PFSK-1 (cell line): ENCODE results near the gene RAPGEF2.

Source experiments
- FOXP2 ChIP-seq: optimal IDR thresholded peaks from 2 replicates; pipeline ENCODE3; 2011; ENCODE audit warnings: borderline replicate concordance, control low read depth, inconsistent platforms; ENCODE audit not compliant: insufficient read depth; ENCODE audit errors: extremely low read length, extremely low read depth
- POLR2AphosphoS5 ChIP-seq: IDR thresholded peaks from 2 replicates; pipeline ENCODE4 v1.6.1; 2012; ENCODE audit warnings: low read depth, mild to moderate bottlenecking, control low read depth, low read length, moderate library complexity
- SIN3A ChIP-seq: IDR thresholded peaks from 2 replicates; pipeline ENCODE4 v1.6.1; 2012; ENCODE audit warnings: mild to moderate bottlenecking, low read length, moderate library complexity, borderline replicate concordance; ENCODE audit not compliant: insufficient read depth
- TAF1 ChIP-seq: IDR thresholded peaks from 2 replicates; pipeline ENCODE4 v1.6.1; 2012; ENCODE audit warnings: low read length, control low read depth, borderline replicate concordance; ENCODE audit not compliant: insufficient read depth
- TF ChIP-seq, protein P1 (sequence below), 2 experiments: IDR thresholded peaks; 2 replicates each; pipeline versions ENCODE4 v1.6.1 to v1.8.0; 2011 to 2012; ENCODE audit warnings: low read depth in 2 of 2, low read length in 2 of 2, control low read depth in 1 of 2, inconsistent platforms in 1 of 2, mild to moderate bottlenecking in 1 of 2, moderate library complexity in 1 of 2; ENCODE audit not compliant: insufficient read depth in 1 of 2

Gene RAPGEF2

DNA sequence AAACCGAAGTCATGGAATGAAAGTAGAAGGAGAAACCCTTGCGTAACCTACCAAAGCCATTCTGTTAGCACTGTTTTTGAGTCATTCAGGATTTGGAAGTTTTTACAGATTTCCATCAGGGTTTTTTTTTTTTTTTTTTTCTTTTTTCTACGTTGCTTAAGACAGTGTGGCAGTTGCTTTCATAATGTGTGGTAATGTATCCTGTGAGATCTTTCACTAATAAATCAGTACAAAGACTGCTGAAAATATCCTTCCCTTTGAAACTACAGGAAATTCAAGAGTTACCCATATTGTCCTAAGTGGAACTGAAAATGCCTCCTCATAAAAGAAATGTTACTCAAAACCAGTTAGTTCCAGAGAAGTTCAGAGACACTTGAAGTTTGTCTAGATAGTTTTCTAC is 137.8 kb downstream of the RAPGEF2 start:
- no peak for TF ChIP-seq SIN3A

DNA sequence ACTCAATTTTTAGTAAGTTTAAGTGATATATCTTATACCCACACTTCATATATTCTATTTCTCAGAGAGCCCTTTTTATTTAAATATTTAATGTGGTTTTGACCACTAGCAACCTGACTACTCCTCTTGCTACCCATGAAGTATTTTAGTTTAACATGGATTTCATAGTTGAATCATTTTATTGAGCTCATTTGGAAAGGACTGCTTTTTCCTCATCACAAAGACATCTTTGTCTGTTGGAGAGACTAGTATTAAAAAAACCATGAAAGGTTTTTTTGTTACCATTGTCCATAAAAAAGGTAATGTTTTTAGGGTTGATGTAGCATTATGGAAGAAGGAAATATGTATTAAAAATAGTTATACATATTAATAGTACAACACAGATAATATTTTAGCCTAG is 139.5 kb downstream of the RAPGEF2 start:
- TF ChIP-seq, protein P1, sequence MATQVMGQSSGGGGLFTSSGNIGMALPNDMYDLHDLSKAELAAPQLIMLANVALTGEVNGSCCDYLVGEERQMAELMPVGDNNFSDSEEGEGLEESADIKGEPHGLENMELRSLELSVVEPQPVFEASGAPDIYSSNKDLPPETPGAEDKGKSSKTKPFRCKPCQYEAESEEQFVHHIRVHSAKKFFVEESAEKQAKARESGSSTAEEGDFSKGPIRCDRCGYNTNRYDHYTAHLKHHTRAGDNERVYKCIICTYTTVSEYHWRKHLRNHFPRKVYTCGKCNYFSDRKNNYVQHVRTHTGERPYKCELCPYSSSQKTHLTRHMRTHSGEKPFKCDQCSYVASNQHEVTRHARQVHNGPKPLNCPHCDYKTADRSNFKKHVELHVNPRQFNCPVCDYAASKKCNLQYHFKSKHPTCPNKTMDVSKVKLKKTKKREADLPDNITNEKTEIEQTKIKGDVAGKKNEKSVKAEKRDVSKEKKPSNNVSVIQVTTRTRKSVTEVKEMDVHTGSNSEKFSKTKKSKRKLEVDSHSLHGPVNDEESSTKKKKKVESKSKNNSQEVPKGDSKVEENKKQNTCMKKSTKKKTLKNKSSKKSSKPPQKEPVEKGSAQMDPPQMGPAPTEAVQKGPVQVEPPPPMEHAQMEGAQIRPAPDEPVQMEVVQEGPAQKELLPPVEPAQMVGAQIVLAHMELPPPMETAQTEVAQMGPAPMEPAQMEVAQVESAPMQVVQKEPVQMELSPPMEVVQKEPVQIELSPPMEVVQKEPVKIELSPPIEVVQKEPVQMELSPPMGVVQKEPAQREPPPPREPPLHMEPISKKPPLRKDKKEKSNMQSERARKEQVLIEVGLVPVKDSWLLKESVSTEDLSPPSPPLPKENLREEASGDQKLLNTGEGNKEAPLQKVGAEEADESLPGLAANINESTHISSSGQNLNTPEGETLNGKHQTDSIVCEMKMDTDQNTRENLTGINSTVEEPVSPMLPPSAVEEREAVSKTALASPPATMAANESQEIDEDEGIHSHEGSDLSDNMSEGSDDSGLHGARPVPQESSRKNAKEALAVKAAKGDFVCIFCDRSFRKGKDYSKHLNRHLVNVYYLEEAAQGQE (IDR thresholded peaks at IDR 0.05; ENCODE audit: insufficient read depth in 1 of 2, low read depth in 2 of 2, low read length in 2 of 2): no peak
- TF ChIP-seq FOXP2 (no peak), SIN3A (no peak), TAF1 (no peak), POLR2AphosphoS5 (no peak)

DNA sequence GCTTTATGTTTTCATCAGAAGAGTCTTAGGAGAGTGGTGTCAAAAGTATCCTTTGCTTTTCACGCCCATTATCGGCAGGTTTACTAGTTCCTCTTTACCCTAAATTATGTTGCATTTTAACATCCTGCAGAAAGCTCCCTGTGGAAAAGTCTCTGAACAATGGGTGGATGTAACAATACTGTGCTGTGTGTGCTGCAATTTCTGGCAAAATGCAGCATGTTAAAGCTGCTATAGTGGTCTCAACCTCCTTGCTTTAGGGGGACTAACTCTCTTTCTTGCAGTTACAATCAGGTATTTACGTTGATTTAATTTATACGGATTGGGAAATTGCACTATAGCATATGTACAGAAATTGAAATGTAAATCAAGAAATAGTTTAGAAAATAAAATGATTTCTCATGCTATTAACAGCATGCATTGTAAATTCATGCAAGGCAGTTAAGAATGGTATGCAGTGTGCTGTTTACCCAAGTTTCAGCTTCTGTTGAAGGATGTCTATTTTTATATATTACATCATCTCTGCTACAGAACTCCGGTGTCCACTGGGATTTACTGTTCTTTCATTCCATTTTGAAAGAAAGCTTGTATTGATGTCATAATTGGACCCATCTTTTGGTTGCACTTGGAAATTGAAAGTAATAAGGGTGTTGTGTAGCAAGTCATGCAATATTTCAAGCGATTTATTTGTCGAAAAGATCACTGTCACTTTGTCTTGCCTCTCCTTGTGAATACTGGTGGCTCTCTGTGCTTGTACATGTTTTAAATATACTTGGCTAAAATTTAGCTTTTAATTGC is 145.7 kb downstream of the RAPGEF2 start:
- TF ChIP-seq SIN3A: no peak
- no peak for TF ChIP-seq POLR2AphosphoS5
- no peak for TF ChIP-seq TAF1
- no peak for TF ChIP-seq FOXP2
- TF ChIP-seq, protein P1 (IDR thresholded peaks at IDR 0.05; ENCODE audit: insufficient read depth in 1 of 2, low read depth in 2 of 2, low read length in 2 of 2): no peak

DNA sequence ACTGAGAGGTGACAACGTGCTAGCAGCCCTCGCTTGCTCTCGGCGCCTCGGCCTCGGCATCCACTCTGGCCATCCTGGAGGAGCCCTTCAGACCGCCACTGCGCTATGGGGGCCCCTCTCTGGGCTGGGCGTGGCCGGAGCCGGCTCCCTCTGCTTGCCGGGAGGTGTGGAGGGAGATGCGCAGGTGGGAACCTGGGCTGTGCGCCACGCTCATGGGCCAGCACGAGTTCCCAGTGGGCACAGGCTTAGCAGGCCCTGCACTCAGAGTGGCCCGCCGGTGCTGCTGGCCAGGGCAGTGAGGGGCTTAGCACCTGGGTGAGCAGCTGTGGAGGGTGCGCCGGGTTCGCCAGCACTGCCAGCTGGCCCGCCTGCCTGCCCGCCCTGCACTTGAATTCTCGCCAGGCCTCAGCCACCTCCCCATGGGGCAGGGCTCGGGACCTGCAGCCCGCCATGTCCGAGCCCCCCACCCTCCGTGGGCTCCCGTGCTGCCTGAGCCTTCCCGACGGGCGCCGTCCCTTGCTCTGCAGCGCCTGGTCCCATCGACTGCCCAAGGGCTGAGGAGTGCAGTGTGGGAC is 148.0 kb downstream of the RAPGEF2 start:
- TF ChIP-seq POLR2AphosphoS5 (no peak), FOXP2 (no peak), SIN3A (no peak), TAF1 (no peak)
- TF ChIP-seq, protein P1 (IDR thresholded peaks at IDR 0.05; ENCODE audit: insufficient read depth in 1 of 2, low read depth in 2 of 2, low read length in 2 of 2): no peak

DNA sequence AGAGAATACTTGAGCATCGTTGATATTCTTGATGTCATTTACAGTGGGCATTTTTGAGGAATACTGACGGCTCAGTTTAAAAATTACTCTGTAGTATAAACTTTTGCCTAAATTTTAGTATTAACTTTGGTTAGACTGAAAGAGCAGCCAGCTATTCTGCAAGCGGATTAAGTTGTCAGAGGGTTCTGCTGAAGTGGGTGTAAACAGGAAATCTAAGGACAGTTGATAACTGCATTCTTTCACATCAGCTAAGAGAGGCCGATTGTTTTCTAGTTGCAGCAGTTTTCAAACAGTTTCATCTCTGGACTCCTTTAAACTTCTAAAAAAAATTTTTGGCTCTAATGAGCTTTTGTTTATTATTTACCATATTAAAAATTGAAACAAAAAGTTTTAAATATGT is 149.6 kb downstream of the RAPGEF2 start:
- TF ChIP-seq POLR2AphosphoS5: no peak
- no peak for TF ChIP-seq SIN3A
- no peak for TF ChIP-seq TAF1
- TF ChIP-seq, protein P1 (IDR thresholded peaks at IDR 0.05; ENCODE audit: insufficient read depth in 1 of 2, low read depth in 2 of 2, low read length in 2 of 2): no peak
- TF ChIP-seq FOXP2: no peak
